T47D (cell line): ENCODE measurements around the gene OLFML3.

Source experiments
- DNase-seq, 2 experiments: peaks; one replicate each; pipeline versions ENCODE4 v3.0.0 to v3.0.0-alpha.2; 2011 to 2012; ENCODE audit warnings: low read depth in 1 of 2, low spot score in 1 of 2
- JUND ChIP-seq: IDR thresholded peaks from 2 replicates; pipeline ENCODE4 v1.6.1; 2012; ENCODE audit warnings: low read depth
- in situ Hi-C: cut with HindIII; loops from 2 replicates; pipeline ENCODE4 v1.10.0; 2016; ENCODE audit warnings: low sequenced_read_pairs, low pct_unique_long_range_greater_than_20kb

Gene OLFML3

GRCh38 chr1:113986802-113987201, 7.5 kb downstream of the OLFML3 start:
- TF ChIP-seq JUND, result no peak
- in situ Hi-C loops, result no loop called here
- no peak for DNase-seq

GRCh38 chr1:113987259-113987658, 8.0 kb downstream of the OLFML3 start:
- DNase-seq, result no peak
- in situ Hi-C loops, result no loop called here
- no peak for TF ChIP-seq JUND

- no peak for TF ChIP-seq JUND
- DNase-seq, result no peak
- in situ Hi-C loops, result no loop called here
Measured at GRCh38 chr1:113990530-113990929, 11.3 kb downstream of the OLFML3 start.

- no peak for TF ChIP-seq JUND
- DNase-seq, result no peak
- in situ Hi-C loops, result no loop called here
Measured at GRCh38 chr1:113990961-113991360, 11.7 kb downstream of the OLFML3 start.

- in situ Hi-C loops, result no loop called here
- no peak for DNase-seq
Measured at GRCh38 chr1:113991467-113991997, 12.3 kb downstream of the OLFML3 start.

GRCh38 chr1:113993072-113993471, 13.8 kb downstream of the OLFML3 start:
- TF ChIP-seq JUND, result no peak
- in situ Hi-C loops, result no loop called here

More at GRCh38 chr1:113991467-113991997, 12.3 kb downstream of the OLFML3 start:
- TF ChIP-seq JUND, result no peak

GRCh38 chr1:113993766-113994165, 14.5 kb downstream of the OLFML3 start:
- no peak for DNase-seq
- in situ Hi-C loops, result no loop called here
- TF ChIP-seq JUND, result no peak

More at GRCh38 chr1:113993072-113993471, 13.8 kb downstream of the OLFML3 start:
- no peak for DNase-seq

- no peak for TF ChIP-seq JUND
- in situ Hi-C loops, result no loop called here
- no peak for DNase-seq
Measured at GRCh38 chr1:113995382-113995781, 16.1 kb downstream of the OLFML3 start.

- in situ Hi-C loops, result no loop called here
- no peak for DNase-seq
- TF ChIP-seq JUND, result no peak
Measured at GRCh38 chr1:113998361-113998760, 19.1 kb downstream of the OLFML3 start.

GRCh38 chr1:113999233-113999632, 20.0 kb downstream of the OLFML3 start:
- no peak for TF ChIP-seq JUND
- DNase-seq, result no peak
- in situ Hi-C loops, result no loop called here

GRCh38 chr1:113999799-114000198, 20.5 kb downstream of the OLFML3 start:
- no peak for TF ChIP-seq JUND

GRCh38 chr1:114000406-114000805, 21.1 kb downstream of the OLFML3 start:
- no peak for TF ChIP-seq JUND
- peak in 1 of 2 experiments; percentile 55 for DNase-seq
- in situ Hi-C loops, result no loop called here

More at GRCh38 chr1:113999799-114000198, 20.5 kb downstream of the OLFML3 start:
- in situ Hi-C loops, result no loop called here
- no peak for DNase-seq

GRCh38 chr1:114002492-114003239, 23.4 kb downstream of the OLFML3 start:
- in situ Hi-C loops, result no loop called here
- no peak for TF ChIP-seq JUND
- DNase-seq, result no peak
